ENCODE results near the gene IFT81. TPM values are rescaled to one million over a fixed set of nuclear protein-coding genes. Genes with fewer than 3 reads are reported as not detected.
"Not testable (repeated sequence)": the region's sequence is repeated elsewhere in the genome, so short reads cannot be mapped to it uniquely, and the experiment has no call there.

The IFT81 gene
- total RNA-seq, 6 donors from 2014 or later = 7.7 to 39.1 (median 10.8) TPM

DNA sequence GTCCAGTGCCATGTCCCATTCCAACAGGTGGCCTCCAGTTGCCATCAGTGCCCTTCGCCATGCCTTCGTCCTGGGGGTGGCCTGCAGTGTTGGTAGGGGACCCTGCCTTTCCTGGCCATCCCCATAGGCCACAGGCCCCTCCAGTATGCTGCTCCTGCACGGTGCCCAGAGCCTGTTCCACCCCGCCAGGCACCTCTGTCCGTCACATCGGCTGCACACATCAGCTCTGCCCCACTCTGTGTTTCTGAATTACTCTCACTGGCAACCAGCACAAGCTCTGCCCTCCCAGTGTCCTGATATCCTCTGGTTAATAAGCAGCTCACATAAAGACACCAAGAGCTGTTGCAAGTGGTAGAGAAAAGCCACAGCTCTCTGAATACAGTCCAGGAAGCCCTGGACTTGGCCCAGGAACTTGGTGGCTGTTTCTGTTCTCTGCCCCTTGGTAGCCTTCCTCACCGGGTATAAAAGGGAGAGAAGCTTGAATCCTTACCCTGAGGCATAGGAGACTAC is 125.6 kb downstream of the IFT81 start:
- DNase-seq = peak in 1 of 2 donors; percentile 50
- Histone ChIP-seq H3K27ac (peak overlapping the region in 3 of 4 donors; percentile 45 to 67 (median 52)), H3K27me3 (no peaks in the 10 kb centered on the region), H3K9me3 (no peaks in the 10 kb centered on the region), H3K4me1 (peaks cover 22 to 48% (median 30%) of the 10 kb centered on the region in 4 donors), H3K36me3 (no peaks in the 10 kb centered on the region), H3K4me3 (no peak overlapping the region)
- WGBS, 2 donors = 67 to 69% methylated on average over 5 to 7 of the region's 7 CpGs
- no peak for TF ChIP-seq POLR2AphosphoS5 (IDR thresholded peaks at IDR 0.05)
- no peak for TF ChIP-seq POLR2A (IDR thresholded peaks at IDR 0.05)
- no peak for TF ChIP-seq EP300 (IDR thresholded peaks at IDR 0.05)
- no peak for TF ChIP-seq CTCF (IDR thresholded peaks at IDR 0.05)
- peak in 1 of 2 donors; percentile 3 for ATAC-seq (ENCODE audit: low FRiP score in 2 of 2)

DNA sequence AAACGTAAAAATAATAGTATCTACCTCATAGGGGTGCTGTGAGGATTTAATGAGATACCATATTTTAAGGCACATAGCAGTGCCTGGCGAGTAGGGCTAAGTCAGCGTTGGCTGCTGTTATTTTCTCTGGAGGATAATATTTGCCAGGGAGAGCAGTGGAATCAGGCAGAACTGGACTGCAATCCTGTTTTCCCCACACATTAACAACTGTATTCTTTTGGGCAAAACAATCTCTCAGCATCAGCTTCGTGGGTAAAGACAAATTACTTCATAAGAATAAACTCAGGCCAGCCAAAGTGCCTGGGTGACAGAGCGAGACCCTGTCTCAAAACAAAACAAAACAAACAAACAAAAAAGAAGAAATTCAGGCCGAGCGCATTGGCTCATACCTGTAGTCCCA is 127.2 kb downstream of the IFT81 start:
- Histone ChIP-seq H3K4me1 (peaks cover 22 to 45% (median 28%) of the 10 kb centered on the region in 4 donors), H3K27me3 (no peaks in the 10 kb centered on the region), H3K36me3 (no peaks in the 10 kb centered on the region), H3K9me3 (no peaks in the 10 kb centered on the region), H3K27ac (no peak overlapping the region), H3K4me3 (no peak overlapping the region)
- ATAC-seq (ENCODE audit: low FRiP score in 2 of 2) = no peak
- TF ChIP-seq CTCF (IDR thresholded peaks at IDR 0.05) (no peak), EP300 (IDR thresholded peaks at IDR 0.05) (no peak), POLR2A (IDR thresholded peaks at IDR 0.05) (no peak), POLR2AphosphoS5 (IDR thresholded peaks at IDR 0.05) (no peak)
- 82 to 88% methylated on average over 7 of the region's 7 CpGs for WGBS, 2 donors
- DNase-seq = no peak

- DNase-seq = peak in 1 of 2 donors; percentile 19
- TF ChIP-seq CTCF (IDR thresholded peaks at IDR 0.05) (no peak), POLR2AphosphoS5 (IDR thresholded peaks at IDR 0.05) (no peak), POLR2A (IDR thresholded peaks at IDR 0.05) (no peak), EP300 (IDR thresholded peaks at IDR 0.05) (no peak)
- 78 to 83% methylated on average over 9 of the region's 9 CpGs for WGBS, 2 donors
- Histone ChIP-seq H3K36me3 (no peaks in the 10 kb centered on the region), H3K9me3 (no peaks in the 10 kb centered on the region), H3K27me3 (no peaks in the 10 kb centered on the region), H3K4me3 (no peak overlapping the region), H3K4me1 (peaks cover 15 to 38% (median 23%) of the 10 kb centered on the region in 4 donors), H3K27ac (peak overlapping the region in 2 of 4 donors; percentile 17 to 52)
- no peak for ATAC-seq (ENCODE audit: low FRiP score in 2 of 2)
Measured at GRCh38 chr12:110252716-110253115, 128.6 kb downstream of the IFT81 start.

- H3K4me3 ChIP-seq = no peak overlapping the region
- H3K4me1 ChIP-seq = peaks cover 11 to 33% (median 18%) of the 10 kb centered on the region in 4 donors
- peak in 1 of 2 donors; percentile 72 for ATAC-seq (ENCODE audit: low FRiP score in 2 of 2)
- H3K27me3 ChIP-seq = no peaks in the 10 kb centered on the region
- peak overlapping the region in 2 of 4 donors; percentile 21 to 52 for H3K27ac ChIP-seq
- no peaks in the 10 kb centered on the region for H3K36me3 ChIP-seq
- WGBS, 2 donors = 33 to 51% methylated on average over 8 to 9 of the region's 9 CpGs
- TF ChIP-seq EP300 (IDR thresholded peaks at IDR 0.05) = peak in 1 of 4 donors; percentile 58
- TF ChIP-seq CTCF (IDR thresholded peaks at IDR 0.05) = no peak
- no peaks in the 10 kb centered on the region for H3K9me3 ChIP-seq
- peak in 1 of 2 donors; percentile 64 for DNase-seq
Measured at GRCh38 chr12:110253176-110253575, 129.0 kb downstream of the IFT81 start.

DNA sequence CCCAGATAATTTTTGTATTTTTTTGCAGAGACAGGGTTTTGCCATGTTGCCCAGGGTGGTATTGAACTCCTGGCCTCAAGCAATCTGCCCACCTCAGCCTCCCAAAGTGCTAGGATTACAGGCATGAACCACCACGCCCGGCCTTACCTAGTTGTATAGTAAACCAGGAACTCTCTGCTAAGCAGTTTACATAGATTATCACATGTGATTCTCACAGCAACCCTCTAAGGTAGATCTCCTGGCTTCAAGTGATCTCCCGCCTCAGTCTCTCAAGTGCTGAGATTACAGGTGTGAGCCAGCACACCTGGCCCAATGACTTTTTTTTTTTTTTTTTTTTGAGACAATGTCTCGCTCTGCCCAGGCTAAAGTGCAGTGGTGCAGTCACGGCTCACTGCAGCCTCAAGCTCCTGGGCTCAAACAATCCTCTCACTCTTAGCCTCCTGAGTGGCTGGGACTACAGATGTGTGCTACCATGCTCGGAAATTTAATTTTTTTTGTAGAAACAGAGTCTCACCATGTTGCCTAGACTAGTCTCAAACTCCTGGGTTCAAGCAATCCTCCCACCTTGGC is 130.9 kb downstream of the IFT81 start:
- Histone ChIP-seq H3K4me3 (no peak overlapping the region), H3K4me1 (peaks cover 5 to 18% (median 10%) of the 10 kb centered on the region in 4 donors), H3K36me3 (no peaks in the 10 kb centered on the region), H3K27ac (no peak overlapping the region), H3K9me3 (no peaks in the 10 kb centered on the region), H3K27me3 (no peaks in the 10 kb centered on the region)
- ATAC-seq (ENCODE audit: low FRiP score in 2 of 2) (no peak), DNase-seq (no peak)
- TF ChIP-seq POLR2A (IDR thresholded peaks at IDR 0.05) (no peak), CTCF (IDR thresholded peaks at IDR 0.05) (no peak)
- WGBS, 2 donors = 92 to 94% methylated on average over 6 of the region's 6 CpGs

DNA sequence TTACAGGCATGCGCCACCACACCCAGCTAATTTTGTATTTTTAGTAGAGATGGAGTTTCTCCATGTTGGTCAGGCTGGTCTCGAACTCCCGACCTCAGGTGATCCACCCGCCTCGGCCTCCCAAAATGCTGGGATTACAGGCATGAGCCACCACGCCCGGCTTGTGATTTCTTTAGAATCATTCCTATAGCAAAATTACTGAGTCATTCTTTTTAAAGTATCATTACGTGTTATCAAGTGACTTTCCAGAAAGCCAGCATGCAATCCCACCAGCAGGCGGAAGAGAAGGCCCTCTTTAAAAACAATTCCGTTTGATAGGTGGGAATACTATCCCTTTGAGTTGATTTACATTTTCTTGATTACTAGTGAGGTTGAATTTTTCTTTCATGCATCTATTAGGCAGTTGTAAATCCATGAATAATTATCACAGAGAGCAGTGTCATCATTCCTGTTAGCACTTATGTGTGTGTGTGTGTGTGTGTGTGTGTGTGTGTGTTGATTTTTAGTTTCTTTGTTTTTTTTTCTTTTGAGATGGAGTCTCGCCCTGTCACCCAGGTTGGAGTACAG is 131.8 kb downstream of the IFT81 start:
- DNase-seq = peak in 1 of 2 donors; percentile 19
- H3K9me3 ChIP-seq; H3K4me3 ChIP-seq; H3K36me3 ChIP-seq; ATAC-seq (ENCODE audit: low FRiP score in 2 of 2); H3K27me3 ChIP-seq: not testable (repeated sequence)
- 89 to 90% methylated on average over 10 to 11 of the region's 11 CpGs for WGBS, 2 donors
- Histone ChIP-seq H3K4me1 (peaks cover 5 to 13% (median 10%) of the 10 kb centered on the region in 4 donors), H3K27ac (peak overlapping the region in 3 of 4 donors; percentile 66 to 77 (median 67))
